ENCODE measurements around the gene VARS2.
"Not testable (repeated sequence)": the region's sequence is repeated elsewhere in the genome, so short reads cannot be mapped to it uniquely, and the experiment has no call there.

DNA sequence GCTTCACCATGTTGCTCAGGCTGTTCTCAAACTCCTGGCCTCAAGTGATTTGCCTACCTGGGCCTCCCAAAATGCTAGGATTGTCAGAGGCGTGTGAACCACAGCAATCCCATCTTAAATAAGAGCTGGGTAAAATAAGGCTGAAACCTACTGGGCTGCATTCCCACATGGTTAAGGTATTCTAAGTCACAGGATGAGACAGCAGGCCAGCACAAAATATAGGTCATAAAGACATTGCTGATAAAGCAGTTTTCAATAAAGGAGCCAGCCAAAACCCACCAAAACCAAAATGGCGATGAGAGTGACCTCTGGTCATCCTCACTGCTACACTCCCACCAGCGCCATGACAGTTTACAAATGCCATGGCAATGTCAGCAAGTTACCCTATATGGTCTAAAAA is 40.2 kb upstream of the VARS2 start:
- TF ChIP-seq, protein P1, sequence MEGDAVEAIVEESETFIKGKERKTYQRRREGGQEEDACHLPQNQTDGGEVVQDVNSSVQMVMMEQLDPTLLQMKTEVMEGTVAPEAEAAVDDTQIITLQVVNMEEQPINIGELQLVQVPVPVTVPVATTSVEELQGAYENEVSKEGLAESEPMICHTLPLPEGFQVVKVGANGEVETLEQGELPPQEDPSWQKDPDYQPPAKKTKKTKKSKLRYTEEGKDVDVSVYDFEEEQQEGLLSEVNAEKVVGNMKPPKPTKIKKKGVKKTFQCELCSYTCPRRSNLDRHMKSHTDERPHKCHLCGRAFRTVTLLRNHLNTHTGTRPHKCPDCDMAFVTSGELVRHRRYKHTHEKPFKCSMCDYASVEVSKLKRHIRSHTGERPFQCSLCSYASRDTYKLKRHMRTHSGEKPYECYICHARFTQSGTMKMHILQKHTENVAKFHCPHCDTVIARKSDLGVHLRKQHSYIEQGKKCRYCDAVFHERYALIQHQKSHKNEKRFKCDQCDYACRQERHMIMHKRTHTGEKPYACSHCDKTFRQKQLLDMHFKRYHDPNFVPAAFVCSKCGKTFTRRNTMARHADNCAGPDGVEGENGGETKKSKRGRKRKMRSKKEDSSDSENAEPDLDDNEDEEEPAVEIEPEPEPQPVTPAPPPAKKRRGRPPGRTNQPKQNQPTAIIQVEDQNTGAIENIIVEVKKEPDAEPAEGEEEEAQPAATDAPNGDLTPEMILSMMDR (IDR thresholded peaks at IDR 0.05; ENCODE audit: poor library complexity): not testable (repeated sequence)
- not testable (repeated sequence) for TF ChIP-seq EZH2 (IDR thresholded peaks at IDR 0.05; ENCODE audit: borderline replicate concordance)
